HG03521 (cell line): ENCODE data around the gene CMTM8.

ENCODE experiments used
- ATAC-seq: cut with Tn5 transposase; IDR thresholded peaks from one replicate; pipeline ENCODE4 v1.9.1; 2021; ENCODE audit warnings: mild to moderate bottlenecking, moderate library complexity; ENCODE audit not compliant: unreplicated experiment

Gene CMTM8

GRCh38 chr3:32334675-32335074, 96.2 kb downstream of the CMTM8 start:
- ATAC-seq, result no peak

- no peak for ATAC-seq
These were observed 97.1 kb downstream of the CMTM8 start for GRCh38 chr3:32335365-32336112.

GRCh38 chr3:32336113-32336498, 97.6 kb downstream of the CMTM8 start:
- ATAC-seq, result no peak

GRCh38 chr3:32337505-32337904, 99.0 kb downstream of the CMTM8 start:
- no peak for ATAC-seq

- no peak for ATAC-seq
These were observed 101.6 kb downstream of the CMTM8 start for GRCh38 chr3:32340039-32340438.

GRCh38 chr3:32340611-32341365, 102.3 kb downstream of the CMTM8 start:
- ATAC-seq, result no peak

GRCh38 chr3:32347343-32348125, 109.1 kb downstream of the CMTM8 start:
- no peak for ATAC-seq

GRCh38 chr3:32349184-32349583, 110.7 kb downstream of the CMTM8 start:
- no peak for ATAC-seq

- no peak for ATAC-seq
These were observed 114.1 kb downstream of the CMTM8 start for GRCh38 chr3:32352563-32352962.

GRCh38 chr3:32353351-32353750, 114.9 kb downstream of the CMTM8 start:
- ATAC-seq, result no peak

GRCh38 chr3:32354362-32354778, 115.9 kb downstream of the CMTM8 start:
- no peak for ATAC-seq

- ATAC-seq, result no peak
These were observed 117.3 kb downstream of the CMTM8 start for GRCh38 chr3:32355751-32356291.

GRCh38 chr3:32359766-32360492, 121.4 kb downstream of the CMTM8 start:
- no peak for ATAC-seq

- ATAC-seq, result no peak
These were observed 122.0 kb downstream of the CMTM8 start for GRCh38 chr3:32360493-32360827.

- ATAC-seq, result no peak
These were observed 128.3 kb downstream of the CMTM8 start for GRCh38 chr3:32366638-32367397.

GRCh38 chr3:32367442-32367841, 129.0 kb downstream of the CMTM8 start:
- no peak for ATAC-seq

- no peak for ATAC-seq
These were observed 133.2 kb downstream of the CMTM8 start for GRCh38 chr3:32371461-32372212.

- no peak for ATAC-seq
These were observed 133.7 kb downstream of the CMTM8 start for GRCh38 chr3:32372213-32372490.

GRCh38 chr3:32373276-32373675, 134.8 kb downstream of the CMTM8 start:
- ATAC-seq, result no peak

- no peak for ATAC-seq
These were observed 135.4 kb downstream of the CMTM8 start for GRCh38 chr3:32373844-32374243.
